Loucy (cell line): ENCODE data around the gene TTC13.

Experiments
- CTCF ChIP-seq: fragments of 200-600 bp; sonication (generic); conservative IDR thresholded peaks from 2 replicates; pipeline ENCODE4 v1.5.1; 2014; ENCODE audit warnings: mild to moderate bottlenecking, antibody characterized with exemption, low read length
- EZH2phosphoT487 ChIP-seq: fragments of 200-600 bp; IDR thresholded peaks from 2 replicates; pipeline ENCODE4 v1.6.1; 2018; ENCODE audit warnings: antibody characterized with exemption, mild to moderate bottlenecking, moderate library complexity, borderline replicate concordance

GRCh38 chr1:230915078-230915477 lies 63.6 kb downstream of the TTC13 start:
- TF ChIP-seq CTCF (no peak), EZH2phosphoT487 (no peak)
